H54 (cell line): Measurements from ENCODE around the gene GOLGA8O.
"Not testable (repeated sequence)": the region's sequence is repeated elsewhere in the genome, so short reads cannot be mapped to it uniquely, and the experiment has no call there.

Source experiments
- DNase-seq: peaks from one replicate; pipeline ENCODE4 v3.0.0; 2011; ENCODE audit warnings: low spot score, mixed read lengths; ENCODE audit not compliant: insufficient read length
- FAIRE-seq: peaks from 3 replicates; lab custom pipeline; 2011; peaks lifted over from hg19 to GRCh38; lab: Jason Lieb, UNC

GOLGA8O gene, protein sequence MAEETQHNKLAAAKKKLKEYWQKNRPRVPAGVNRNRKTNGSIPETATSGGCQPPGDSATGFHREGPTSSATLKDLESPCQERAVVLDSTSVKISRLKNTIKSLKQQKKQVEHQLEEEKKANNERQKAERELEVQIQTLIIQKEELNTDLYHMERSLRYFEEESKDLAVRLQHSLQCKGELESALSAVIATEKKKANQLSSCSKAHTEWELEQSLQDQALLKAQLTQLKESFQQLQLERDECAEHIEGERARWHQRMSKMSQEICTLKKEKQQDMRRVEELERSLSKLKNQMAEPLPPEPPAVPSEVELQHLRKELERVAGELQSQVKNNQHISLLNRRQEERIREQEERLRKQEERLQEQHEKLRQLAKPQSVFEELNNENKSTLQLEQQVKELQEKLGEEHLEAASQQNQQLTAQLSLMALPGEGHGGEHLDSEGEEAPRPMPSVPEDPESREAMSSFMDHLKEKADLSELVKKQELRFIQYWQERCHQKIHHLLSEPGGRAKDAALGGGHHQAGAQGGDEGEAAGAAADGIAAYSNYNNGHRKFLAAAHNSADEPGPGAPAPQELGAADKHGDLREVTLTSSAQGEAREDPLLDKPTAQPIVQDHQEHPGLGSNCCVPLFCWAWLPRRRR

DNA sequence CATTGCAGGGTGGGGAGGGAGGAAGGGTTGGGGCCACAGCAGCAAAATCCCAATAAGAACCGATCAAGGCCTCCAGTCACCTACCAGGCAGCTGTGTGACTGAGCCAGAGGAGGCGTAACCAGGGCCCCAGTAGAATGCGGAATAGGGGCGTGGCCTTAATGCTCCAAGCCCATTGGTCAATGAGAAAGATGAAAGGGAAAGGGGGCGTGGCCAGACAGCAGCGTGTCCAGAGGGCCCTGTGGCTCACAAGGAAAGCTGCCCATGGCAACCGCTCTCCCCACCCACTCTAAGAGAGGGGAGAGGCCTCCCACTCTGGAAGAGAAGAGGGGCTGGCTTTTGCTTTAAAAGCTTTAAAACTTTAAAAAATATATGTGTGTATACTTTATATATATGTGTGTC is at the start of gene GOLGA8O:
GOLGA8O (minus strand) TSS at position 101 of the 400 bp plus-strand sequence; CDS start at position 3, 98 bp downstream.
- not testable (repeated sequence) for DNase-seq, FAIRE-seq

- not testable (repeated sequence) for FAIRE-seq, DNase-seq
Observed at GRCh38 chr15:32504152-32504811, 48.8 kb upstream of the GOLGA8O start.

- peak; percentile 85 for FAIRE-seq
- DNase-seq: not testable (repeated sequence)
Observed at GRCh38 chr15:32502946-32503345, 47.5 kb upstream of the GOLGA8O start.

DNA sequence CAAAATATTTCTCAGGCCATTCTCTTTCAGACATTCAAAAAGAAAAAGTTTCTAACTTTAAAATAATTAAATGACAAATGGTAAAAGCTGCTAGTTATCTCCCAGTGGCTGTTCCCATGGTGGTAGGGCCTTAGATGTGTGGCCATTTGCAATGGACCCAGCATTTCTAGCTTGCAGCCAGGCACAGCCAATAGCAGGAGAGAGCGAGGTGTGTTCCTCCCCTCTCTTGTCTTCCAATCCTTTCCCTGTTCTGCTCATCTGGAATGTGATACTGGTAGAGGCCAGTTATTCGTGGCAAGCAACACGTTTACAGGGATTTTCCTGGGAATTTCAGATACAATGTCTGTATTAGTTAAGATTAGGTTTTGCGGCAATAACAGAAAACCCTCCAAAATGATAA is 37.3 kb upstream of the GOLGA8O start:
- not testable (repeated sequence) for FAIRE-seq, DNase-seq

GRCh38 chr15:32486474-32486873 is 31.0 kb upstream of the GOLGA8O start:
- DNase-seq, FAIRE-seq: not testable (repeated sequence)

- FAIRE-seq, DNase-seq: not testable (repeated sequence)
Observed at GRCh38 chr15:32483377-32483776, 27.9 kb upstream of the GOLGA8O start.

DNA sequence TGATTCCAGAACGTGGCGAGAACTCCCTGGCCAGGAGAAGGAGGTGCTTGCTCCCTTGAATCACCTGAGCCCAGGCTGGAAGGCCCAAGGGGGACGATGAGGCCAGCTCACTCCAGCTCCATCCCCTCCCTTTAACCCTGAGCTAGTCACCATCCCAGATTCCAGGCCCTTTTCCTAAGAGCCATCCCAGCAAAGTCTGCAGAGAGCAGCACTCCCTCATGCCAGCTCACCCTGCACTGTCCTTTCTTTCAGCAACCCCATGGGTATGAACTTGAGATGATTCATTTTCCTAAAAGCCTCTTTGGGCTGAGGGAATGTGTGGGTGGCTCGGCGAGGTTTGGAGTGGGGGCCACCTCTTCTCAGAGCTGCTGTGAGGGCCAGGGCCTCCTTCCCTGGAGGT is 26.2 kb upstream of the GOLGA8O start:
- FAIRE-seq: peak; percentile 96

GRCh38 chr15:32468076-32468475 is 12.6 kb upstream of the GOLGA8O start:
- not testable (repeated sequence) for FAIRE-seq, DNase-seq

More for the DNA sequence above, 26.2 kb upstream of the GOLGA8O start:
- not testable (repeated sequence) for DNase-seq

- FAIRE-seq, DNase-seq: not testable (repeated sequence)
Observed at GRCh38 chr15:32440445-32440977, 14.9 kb downstream of the GOLGA8O start.

GRCh38 chr15:32434102-32434963 is 21.1 kb downstream of the GOLGA8O start:
- DNase-seq, FAIRE-seq: not testable (repeated sequence)

GRCh38 chr15:32427635-32428034 is 27.8 kb downstream of the GOLGA8O start:
- DNase-seq, FAIRE-seq: not testable (repeated sequence)

DNA sequence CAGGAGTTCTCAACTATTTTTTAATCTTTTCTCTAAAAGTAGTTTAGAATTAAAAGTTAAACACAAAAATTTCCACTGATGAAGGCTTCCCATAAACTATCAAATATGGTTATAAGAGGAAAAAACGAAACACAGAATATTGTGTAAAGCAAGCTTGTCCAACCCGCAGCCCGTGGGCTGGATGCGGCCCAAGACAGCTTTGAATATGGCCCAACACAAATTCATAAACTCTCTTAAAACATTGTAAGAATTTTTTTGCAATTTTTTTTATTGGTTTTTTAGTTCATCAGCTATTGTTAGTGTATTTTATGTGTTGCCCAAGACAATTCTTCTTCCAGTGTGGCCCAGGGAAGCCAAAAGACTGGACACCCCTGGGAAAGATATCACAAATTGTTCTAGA is 28.9 kb downstream of the GOLGA8O start:
- not testable (repeated sequence) for FAIRE-seq, DNase-seq

- FAIRE-seq: peak; percentile 64
- not testable (repeated sequence) for DNase-seq
Observed at GRCh38 chr15:32407903-32408302, 47.5 kb downstream of the GOLGA8O start.

- not testable (repeated sequence) for FAIRE-seq, DNase-seq
Observed at GRCh38 chr15:32403192-32403591, 52.2 kb downstream of the GOLGA8O start, which contains the start of gene GOLGA8K. GOLGA8K (minus strand) TSS chr15:32403292; CDS start chr15:32403194, 98 bp downstream.

DNA sequence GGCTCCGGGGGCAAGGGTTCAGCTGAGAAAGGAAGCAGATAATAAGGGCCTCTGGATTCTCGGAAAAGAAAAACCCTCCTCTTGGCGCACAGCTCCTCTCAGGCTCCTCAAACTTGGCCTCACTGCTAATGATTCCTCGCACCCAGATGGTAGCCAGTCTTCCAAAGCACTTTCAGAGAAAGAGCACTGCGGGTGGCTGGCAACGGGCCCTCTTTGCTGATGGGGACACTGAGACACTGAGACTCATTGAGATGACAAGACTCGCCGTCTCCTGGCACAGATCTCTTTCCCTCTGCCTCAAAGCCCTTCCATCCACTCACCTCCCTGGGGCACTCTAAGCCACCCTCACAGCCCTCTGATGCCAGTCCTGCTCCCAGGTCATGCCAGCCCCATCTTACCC is 58.9 kb downstream of the GOLGA8O start:
- DNase-seq, FAIRE-seq: not testable (repeated sequence)
